Thyroid gland (tissue), 4 donors: ENCODE data around the gene CLINT1. TPM values are rescaled to one million over a fixed set of nuclear protein-coding genes. Genes with fewer than 3 reads are reported as not detected.
"Not testable (repeated sequence)": the region's sequence is repeated elsewhere in the genome, so short reads cannot be mapped to it uniquely, and the experiment has no call there.

ENCODE experiments used
- DNase-seq, 2 donors: peaks; one replicate each; pipeline ENCODE4 v3.0.0-alpha.2; 2019
- H3K27ac ChIP-seq, 3 donors: fragments of 200-600 bp; sonication (generic); 1 replicate in 2 of 3; 2 replicates in 1 of 3; pipeline ENCODE4 v1.5.1; 2016 to 2019; ENCODE audit warnings: mild to moderate bottlenecking in 1 of 3, moderate library complexity in 1 of 3
- H3K27me3 ChIP-seq: fragments of 200-600 bp; sonication (generic); one replicate; pipeline ENCODE4 v1.5.1; 2019
- H3K36me3 ChIP-seq, 2 donors: fragments of 200-600 bp; sonication (generic); one replicate each; pipeline ENCODE4 v1.5.1; 2016 to 2019
- H3K4me1 ChIP-seq, 2 donors: fragments of 200-600 bp; sonication (generic); one replicate each; pipeline ENCODE4 v1.5.1; 2017 to 2019
- H3K4me3 ChIP-seq, 3 donors: fragments of 200-600 bp; sonication (generic); replicated peaks in 1 of 3; 1 replicate in 2 of 3; 2 replicates in 1 of 3; pipeline ENCODE4 v1.5.1; 2016; ENCODE audit warnings: mild to moderate bottlenecking in 1 of 3
- H3K9me3 ChIP-seq: fragments of 200-600 bp; sonication (generic); one replicate; pipeline ENCODE4 v1.5.1; 2017
- POLR2A ChIP-seq, 2 donors: fragments of 450-650 bp; IDR thresholded peaks; one replicate each; pipeline ENCODE4 v1.6.1; 2017; ENCODE audit warnings: antibody characterized with exemption in 2 of 2, mild to moderate bottlenecking in 2 of 2, moderate library complexity in 1 of 2
- WGBS, 2 donors: methylation state at CpG; one replicate each; pipeline ENCODE4 v1.1.5; 2017; 5-methylcytosine and 5-hydroxymethylcytosine counted together
- intact Hi-C: fragments of 100-400 bp; cut with DNase I; formaldehyde crosslinking; loops from one replicate; pipeline ENCODE4 v1.15.1; 2023
- total RNA-seq, 4 donors: library from RNA; depleted of rRNA; stranded (reverse); fragments of >200 nt; gene quantifications; one replicate each; pipeline ENCODE4 v1.2.3, GENCODE V29; 2016
- TF ChIP-seq, protein P1 (sequence below), 6 experiments: fragments of 200-600 bp in 3 of 6; fragments of 450-650 bp in 3 of 6; sonication (generic) in 3 of 6; IDR thresholded peaks; one replicate each; pipeline ENCODE4 v1.5.1; 2016 to 2019; ENCODE audit warnings: antibody characterized with exemption in 6 of 6, mild to moderate bottlenecking in 2 of 6, inconsistent platforms in 1 of 6, moderate library complexity in 1 of 6

Gene CLINT1
- total RNA-seq, 4 donors from 2014 or later, result 126 to 198 (median 159) TPM

GRCh38 chr5:157855404-157855994, 3.4 kb downstream of the CLINT1 start:
- Histone ChIP-seq H3K4me3 (no peak overlapping the region), H3K9me3 (no peaks in the 10 kb centered on the region), H3K36me3 (no peaks in the 10 kb centered on the region), H3K27me3 (no peaks in the 10 kb centered on the region), H3K27ac (no peak overlapping the region), H3K4me1 (peaks cover 5 to 20% of the 10 kb centered on the region in 2 donors)
- TF ChIP-seq, protein P1, sequence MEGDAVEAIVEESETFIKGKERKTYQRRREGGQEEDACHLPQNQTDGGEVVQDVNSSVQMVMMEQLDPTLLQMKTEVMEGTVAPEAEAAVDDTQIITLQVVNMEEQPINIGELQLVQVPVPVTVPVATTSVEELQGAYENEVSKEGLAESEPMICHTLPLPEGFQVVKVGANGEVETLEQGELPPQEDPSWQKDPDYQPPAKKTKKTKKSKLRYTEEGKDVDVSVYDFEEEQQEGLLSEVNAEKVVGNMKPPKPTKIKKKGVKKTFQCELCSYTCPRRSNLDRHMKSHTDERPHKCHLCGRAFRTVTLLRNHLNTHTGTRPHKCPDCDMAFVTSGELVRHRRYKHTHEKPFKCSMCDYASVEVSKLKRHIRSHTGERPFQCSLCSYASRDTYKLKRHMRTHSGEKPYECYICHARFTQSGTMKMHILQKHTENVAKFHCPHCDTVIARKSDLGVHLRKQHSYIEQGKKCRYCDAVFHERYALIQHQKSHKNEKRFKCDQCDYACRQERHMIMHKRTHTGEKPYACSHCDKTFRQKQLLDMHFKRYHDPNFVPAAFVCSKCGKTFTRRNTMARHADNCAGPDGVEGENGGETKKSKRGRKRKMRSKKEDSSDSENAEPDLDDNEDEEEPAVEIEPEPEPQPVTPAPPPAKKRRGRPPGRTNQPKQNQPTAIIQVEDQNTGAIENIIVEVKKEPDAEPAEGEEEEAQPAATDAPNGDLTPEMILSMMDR (IDR thresholded peaks at IDR 0.05), result peak; percentile 20 to 66 (median 59)
- no peak for TF ChIP-seq POLR2A (IDR thresholded peaks at IDR 0.05)
- DNase-seq, result peak; percentile 48 to 56
- 69% methylated on average over 10 of the region's 10 CpGs for WGBS, 2 donors
- intact Hi-C loops, result loop anchor here (10.0 kb wide), 1 partner anchor 89 kb away; no protein-coding TSS in a partner anchor

- peaks cover 15 to 16% of the 10 kb centered on the region in 2 donors for H3K4me1 ChIP-seq
- 95% methylated on average over 9 of the region's 9 CpGs for WGBS, 2 donors
- intact Hi-C loops, result loop anchor here (10.0 kb wide), 1 partner anchor 91 kb away; no protein-coding TSS in a partner anchor
- not testable (repeated sequence) for H3K9me3 ChIP-seq, H3K27ac ChIP-seq, DNase-seq, H3K27me3 ChIP-seq, H3K36me3 ChIP-seq, H3K4me3 ChIP-seq
Measured at GRCh38 chr5:157853365-157853764, 5.6 kb downstream of the CLINT1 start.

GRCh38 chr5:157845914-157846598, 12.9 kb downstream of the CLINT1 start:
- Histone ChIP-seq H3K27ac (no peak overlapping the region), H3K4me3 (no peak overlapping the region), H3K36me3 (no peaks in the 10 kb centered on the region), H3K27me3 (no peaks in the 10 kb centered on the region), H3K9me3 (no peaks in the 10 kb centered on the region), H3K4me1 (peaks cover 0 to 20% of the 10 kb centered on the region in 2 donors)
- intact Hi-C loops, result no loop called here
- WGBS, 2 donors, result 98 to 99% methylated on average over 3 of the region's 3 CpGs
- no peak for DNase-seq
- no peak for TF ChIP-seq POLR2A (IDR thresholded peaks at IDR 0.05)
- TF ChIP-seq, protein P1 (IDR thresholded peaks at IDR 0.05), result no peak

GRCh38 chr5:157842787-157843186, 16.2 kb downstream of the CLINT1 start:
- no peak overlapping the region for H3K27ac ChIP-seq
- no peaks in the 10 kb centered on the region for H3K36me3 ChIP-seq
- H3K9me3 ChIP-seq, result no peaks in the 10 kb centered on the region
- intact Hi-C loops, result no loop called here
- H3K27me3 ChIP-seq, result no peaks in the 10 kb centered on the region
- no peak for DNase-seq
- H3K4me1 ChIP-seq, result peaks cover 0 to 10% of the 10 kb centered on the region in 2 donors
- no peak overlapping the region for H3K4me3 ChIP-seq
- 53 to 71% methylated on average over 4 of the region's 4 CpGs for WGBS, 2 donors
- no peak for TF ChIP-seq POLR2A (IDR thresholded peaks at IDR 0.05)
- TF ChIP-seq, protein P1 (IDR thresholded peaks at IDR 0.05), result no peak

- DNase-seq, result no peak
Measured at GRCh38 chr5:157842185-157842584, 16.8 kb downstream of the CLINT1 start.

More at GRCh38 chr5:157842185-157842584, 16.8 kb downstream of the CLINT1 start:
- no peaks in the 10 kb centered on the region for H3K36me3 ChIP-seq
- H3K4me1 ChIP-seq, result peaks cover 0 to 10% of the 10 kb centered on the region in 2 donors
- H3K27ac ChIP-seq, result no peak overlapping the region
- H3K9me3 ChIP-seq, result no peaks in the 10 kb centered on the region
- WGBS, 2 donors, result 94 to 96% methylated on average over 5 of the region's 5 CpGs
- intact Hi-C loops, result no loop called here
- no peak overlapping the region for H3K4me3 ChIP-seq
- TF ChIP-seq, protein P1 (IDR thresholded peaks at IDR 0.05), result no peak
- TF ChIP-seq POLR2A (IDR thresholded peaks at IDR 0.05), result no peak
- no peaks in the 10 kb centered on the region for H3K27me3 ChIP-seq
